IPS-18c (cell line): ENCODE data around the gene SLC7A4.
"Not testable (repeated sequence)": the region's sequence is repeated elsewhere in the genome, so short reads cannot be mapped to it uniquely, and the experiment has no call there.

ENCODE experiments used
- H3K4me3 ChIP-seq: 2 replicates; pipeline ENCODE4 v1.7.0; 2013; ENCODE audit warnings: low read depth, mild to moderate bottlenecking, low read length, moderate library complexity; ENCODE audit not compliant: insufficient read depth
- H3K9me3 ChIP-seq: one replicate; pipeline ENCODE4 v1.6.1; 2013; ENCODE audit warnings: mild to moderate bottlenecking, low read length, moderate library complexity; ENCODE audit not compliant: control insufficient read depth, insufficient read depth

Gene SLC7A4

GRCh38 chr22:21067901-21068680 is 35.7 kb upstream of the SLC7A4 start:
- H3K4me3 ChIP-seq: no peak overlapping the region

GRCh38 chr22:21067075-21067900 is 34.9 kb upstream of the SLC7A4 start:
- H3K4me3 ChIP-seq: no peak overlapping the region
- no peaks in the 10 kb centered on the region for H3K9me3 ChIP-seq

More at GRCh38 chr22:21067901-21068680, 35.7 kb upstream of the SLC7A4 start:
- H3K9me3 ChIP-seq: no peaks in the 10 kb centered on the region

- no peaks in the 10 kb centered on the region for H3K9me3 ChIP-seq
These were observed 32.8 kb upstream of the SLC7A4 start for GRCh38 chr22:21064917-21065864.

GRCh38 chr22:21064425-21064824 is 32.1 kb upstream of the SLC7A4 start:
- not testable (repeated sequence) for H3K9me3 ChIP-seq, H3K4me3 ChIP-seq

More at GRCh38 chr22:21064917-21065864, 32.8 kb upstream of the SLC7A4 start:
- H3K4me3 ChIP-seq: no peak overlapping the region

GRCh38 chr22:21061660-21062321 is 29.4 kb upstream of the SLC7A4 start:
- H3K9me3 ChIP-seq, H3K4me3 ChIP-seq: not testable (repeated sequence)

- H3K9me3 ChIP-seq, H3K4me3 ChIP-seq: not testable (repeated sequence)
These were observed 28.0 kb upstream of the SLC7A4 start for GRCh38 chr22:21060363-21060762.

GRCh38 chr22:21055880-21056319 is 23.5 kb upstream of the SLC7A4 start:
- no peaks in the 10 kb centered on the region for H3K9me3 ChIP-seq
- no peak overlapping the region for H3K4me3 ChIP-seq

GRCh38 chr22:21055564-21055834 is 23.1 kb upstream of the SLC7A4 start:
- Histone ChIP-seq H3K4me3 (no peak overlapping the region), H3K9me3 (no peaks in the 10 kb centered on the region)

- Histone ChIP-seq H3K9me3 (no peaks in the 10 kb centered on the region), H3K4me3 (no peak overlapping the region)
These were observed 22.6 kb upstream of the SLC7A4 start for GRCh38 chr22:21054714-21055563.

GRCh38 chr22:21054046-21054713 is 21.8 kb upstream of the SLC7A4 start:
- no peaks in the 10 kb centered on the region for H3K9me3 ChIP-seq
- H3K4me3 ChIP-seq: no peak overlapping the region

GRCh38 chr22:21052715-21053459 is 20.5 kb upstream of the SLC7A4 start:
- Histone ChIP-seq H3K4me3 (no peak overlapping the region), H3K9me3 (no peaks in the 10 kb centered on the region)

- H3K9me3 ChIP-seq: no peaks in the 10 kb centered on the region
These were observed 19.6 kb upstream of the SLC7A4 start for GRCh38 chr22:21051831-21052400.

GRCh38 chr22:21051145-21051830 is 18.9 kb upstream of the SLC7A4 start:
- no peak overlapping the region for H3K4me3 ChIP-seq
- H3K9me3 ChIP-seq: no peaks in the 10 kb centered on the region

More at GRCh38 chr22:21051831-21052400, 19.6 kb upstream of the SLC7A4 start:
- no peak overlapping the region for H3K4me3 ChIP-seq

- not testable (repeated sequence) for H3K9me3 ChIP-seq, H3K4me3 ChIP-seq
These were observed 16.6 kb upstream of the SLC7A4 start for GRCh38 chr22:21048965-21049364.
